Amniotic stem cell (primary cell): ENCODE results near the gene KPNA4.
"Not testable (repeated sequence)": the region's sequence is repeated elsewhere in the genome, so short reads cannot be mapped to it uniquely, and the experiment has no call there.

ENCODE experiments used
- DNase-seq: peaks from one replicate; lab custom pipeline; 2025; lab: John Stamatoyannopoulos, UW

The KPNA4 gene

GRCh38 chr3:160573955-160574525 lies 8.7 kb upstream of the KPNA4 start:
- DNase-seq, result not testable (repeated sequence)

- no peak for DNase-seq
These were observed 4.7 kb upstream of the KPNA4 start for GRCh38 chr3:160569894-160570652.

- no peak for DNase-seq
These were observed 3.6 kb upstream of the KPNA4 start for GRCh38 chr3:160568989-160569388.

GRCh38 chr3:160567774-160568173 lies 2.4 kb upstream of the KPNA4 start:
- DNase-seq, result no peak

- no peak for DNase-seq
These were observed 1.1 kb upstream of the KPNA4 start for GRCh38 chr3:160566499-160566898.

- DNase-seq, result peak; percentile 31
These were observed 376 bp downstream of the KPNA4 start for GRCh38 chr3:160564949-160565441.

GRCh38 chr3:160564258-160564911 lies 986 bp downstream of the KPNA4 start:
- no peak for DNase-seq

- no peak for DNase-seq
These were observed 2.4 kb downstream of the KPNA4 start for GRCh38 chr3:160562952-160563351.

GRCh38 chr3:160557571-160557970 lies 7.8 kb downstream of the KPNA4 start:
- no peak for DNase-seq

GRCh38 chr3:160556141-160556540 lies 9.2 kb downstream of the KPNA4 start:
- no peak for DNase-seq

GRCh38 chr3:160554980-160555379 lies 10.4 kb downstream of the KPNA4 start:
- DNase-seq, result no peak

- no peak for DNase-seq
These were observed 11.5 kb downstream of the KPNA4 start for GRCh38 chr3:160553827-160554226.

- DNase-seq, result no peak
These were observed 18.6 kb downstream of the KPNA4 start for GRCh38 chr3:160546727-160547126.

- DNase-seq, result no peak
These were observed 19.9 kb downstream of the KPNA4 start for GRCh38 chr3:160545504-160545871.

GRCh38 chr3:160544844-160545503 lies 20.4 kb downstream of the KPNA4 start:
- DNase-seq, result no peak

GRCh38 chr3:160540551-160540950 lies 24.8 kb downstream of the KPNA4 start:
- no peak for DNase-seq

- no peak for DNase-seq
These were observed 26.5 kb downstream of the KPNA4 start for GRCh38 chr3:160538895-160539294.

GRCh38 chr3:160537729-160538128 lies 27.6 kb downstream of the KPNA4 start:
- DNase-seq, result no peak

- DNase-seq, result no peak
These were observed 33.0 kb downstream of the KPNA4 start for GRCh38 chr3:160532371-160532770.

- no peak for DNase-seq
These were observed 34.1 kb downstream of the KPNA4 start for GRCh38 chr3:160531311-160531710.

- DNase-seq, result not testable (repeated sequence)
These were observed 49.0 kb downstream of the KPNA4 start for GRCh38 chr3:160516391-160516790.

GRCh38 chr3:160501325-160501724 lies 64.0 kb downstream of the KPNA4 start:
- DNase-seq, result no peak

GRCh38 chr3:160498202-160498601 lies 67.2 kb downstream of the KPNA4 start:
- DNase-seq, result no peak
